Activated T-cell treated with anti-CD3 and anti-CD28 coated beads for 4 hours (primary cell): ENCODE data around the gene MIDN.
A peak's percentile ranks its signal among the peaks of the same experiment; 100 is the strongest.

Experiments used
- DNase-seq: peaks from one replicate; pipeline ENCODE4 v3.0.0-alpha.2; 2020

Gene MIDN

GRCh38 chr19:1283917-1284292 lies 35.5 kb downstream of the MIDN start:
- no peak for DNase-seq

DNA sequence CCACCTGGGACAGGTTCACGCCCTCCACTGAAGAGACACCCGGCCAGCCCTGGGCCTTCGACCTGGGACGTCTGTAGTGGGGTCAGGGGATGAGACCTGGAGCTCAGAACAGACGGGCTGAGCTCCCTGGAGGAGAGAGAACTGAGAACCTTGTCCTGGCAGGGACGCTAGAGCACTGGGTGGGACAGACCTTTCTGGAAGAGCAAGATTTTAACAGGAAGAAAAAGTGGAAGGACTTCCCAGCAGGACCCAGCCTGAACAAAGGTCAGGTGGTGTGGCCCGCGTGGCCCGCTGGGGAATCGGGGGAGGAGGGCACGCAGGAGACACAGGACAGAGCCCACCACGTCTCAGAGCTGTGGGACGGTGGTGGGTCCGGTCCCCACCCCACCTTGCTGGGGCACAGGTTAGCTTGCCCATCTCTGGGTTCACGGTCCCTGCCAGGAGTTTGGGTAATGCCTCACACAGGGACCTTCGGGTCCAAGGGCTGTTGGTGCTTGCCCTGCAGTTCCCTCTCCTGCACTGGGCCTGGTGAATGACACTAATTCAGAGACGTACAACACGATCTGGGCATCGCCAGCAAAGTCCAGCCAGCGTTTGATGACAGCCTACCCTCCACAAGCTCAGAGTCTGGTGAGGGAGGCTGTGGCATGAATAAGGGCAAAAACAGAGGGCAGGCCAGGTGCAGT lies 36.1 kb downstream of the MIDN start:
- DNase-seq, result no peak

DNA sequence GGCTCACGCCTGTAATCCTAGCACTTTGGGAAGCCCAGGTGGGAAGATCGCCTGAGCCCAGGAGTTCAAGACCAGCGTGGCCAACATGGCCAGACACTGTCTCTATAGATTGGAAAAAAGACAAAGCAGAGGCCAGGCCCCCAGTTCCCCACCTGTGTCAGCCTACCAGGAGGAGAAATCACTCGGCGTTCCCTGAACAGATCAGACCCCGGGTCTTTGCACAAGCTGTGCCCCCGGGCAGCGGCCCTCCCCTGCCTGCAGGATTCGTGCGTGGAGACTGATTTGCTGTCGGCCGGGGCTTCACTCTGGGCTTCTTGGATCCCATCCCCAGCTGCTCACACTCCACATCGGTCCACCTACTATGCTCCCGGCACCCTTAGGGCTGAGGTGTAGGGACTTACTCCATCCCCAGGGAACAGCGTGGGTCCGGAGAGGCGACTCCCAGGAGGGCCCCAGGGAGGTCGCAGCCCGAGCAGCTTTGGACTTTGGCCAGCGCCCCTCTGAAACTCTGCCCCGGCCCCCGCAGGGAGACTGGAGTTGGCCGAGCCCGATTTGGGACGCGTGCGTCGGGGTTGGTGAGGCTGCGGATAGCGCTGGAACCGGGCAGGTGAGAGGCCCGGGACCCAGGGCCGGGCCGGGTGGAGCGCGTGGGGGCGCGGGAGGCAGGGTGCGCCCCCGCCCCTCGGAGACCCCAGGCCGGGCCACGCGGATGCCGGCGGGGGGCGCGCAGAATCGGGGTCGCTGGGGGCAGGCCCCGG lies 36.8 kb downstream of the MIDN start:
- no peak for DNase-seq

- DNase-seq, result no peak
Observed at GRCh38 chr19:1285737-1286360, 37.5 kb downstream of the MIDN start, which contains the start of gene EFNA2. Gene EFNA2 (plus strand): TSS chr19:1285873. CDS start chr19:1286169, 296 bp downstream.

- DNase-seq, result no peak
Observed at GRCh38 chr19:1286487-1287353, 38.3 kb downstream of the MIDN start.

DNA sequence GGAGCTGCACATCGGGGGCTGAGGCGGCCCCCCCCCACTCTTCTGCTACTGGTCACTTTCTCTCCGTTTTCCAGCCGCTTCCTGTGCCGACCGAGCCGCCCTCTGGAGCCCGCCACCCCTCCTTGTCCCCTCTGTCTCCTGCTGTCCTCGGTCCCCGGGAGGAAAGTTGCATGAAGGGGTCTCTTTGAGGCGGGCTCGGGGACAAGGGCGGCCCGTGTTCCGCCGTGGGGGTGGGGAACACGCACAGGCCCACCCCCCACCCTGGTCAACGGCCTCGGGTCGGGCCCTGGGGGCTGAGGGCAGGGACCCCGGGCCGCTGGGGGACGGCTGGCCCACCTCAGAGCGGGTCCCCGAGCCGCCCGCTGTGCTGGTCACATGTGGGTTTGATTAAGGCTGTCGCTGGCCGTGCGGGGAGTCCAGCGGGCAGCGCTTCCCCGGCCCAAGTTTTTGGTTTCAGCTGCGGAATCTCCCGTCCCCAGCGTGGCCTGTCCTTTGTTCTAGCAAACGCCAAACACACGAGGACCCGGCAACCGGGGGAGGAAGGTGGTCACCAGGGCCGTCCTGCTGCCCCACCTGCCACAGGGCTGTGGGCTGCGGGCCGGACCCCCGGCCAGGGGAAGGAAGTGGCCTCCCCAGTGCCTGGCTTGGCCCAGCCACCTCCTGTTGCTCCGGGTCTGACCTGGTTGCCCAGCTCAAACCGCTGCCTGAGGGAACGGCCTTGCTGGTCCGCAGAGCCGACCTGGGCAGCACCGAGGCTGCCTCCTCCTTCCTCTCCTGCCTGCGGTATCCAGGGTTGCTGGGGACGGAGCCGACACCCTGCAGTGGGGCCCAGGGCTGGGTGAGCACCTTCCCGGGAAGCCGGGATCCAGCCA lies 39.2 kb downstream of the MIDN start:
- no peak for DNase-seq

DNA sequence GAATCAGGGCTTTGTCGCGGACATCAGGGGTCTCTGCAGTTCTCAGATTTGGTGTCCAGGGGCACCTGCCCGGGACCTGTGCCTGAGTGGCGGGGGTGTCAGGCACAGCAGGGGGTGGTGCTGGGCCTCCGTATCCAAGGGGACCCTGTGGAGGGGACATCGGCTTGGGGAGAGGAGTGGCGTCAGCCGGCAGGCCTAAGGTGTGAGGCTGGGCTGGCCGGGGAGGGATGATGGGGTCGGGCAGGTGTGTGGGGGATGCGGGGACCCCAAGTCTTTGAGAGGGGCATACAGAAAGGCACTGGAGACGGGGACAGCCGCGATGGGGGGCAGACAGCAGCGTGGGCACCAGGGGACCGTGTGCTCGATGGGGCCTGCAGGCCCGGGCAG lies 39.8 kb downstream of the MIDN start:
- DNase-seq, result no peak

- no peak for DNase-seq
Observed at GRCh38 chr19:1288833-1289685, 40.7 kb downstream of the MIDN start.

GRCh38 chr19:1289686-1290025 lies 41.3 kb downstream of the MIDN start:
- DNase-seq, result no peak

- no peak for DNase-seq
Observed at GRCh38 chr19:1290196-1290702, 41.9 kb downstream of the MIDN start.

- no peak for DNase-seq
Observed at GRCh38 chr19:1290703-1291651, 42.6 kb downstream of the MIDN start.

GRCh38 chr19:1291761-1292418 lies 43.5 kb downstream of the MIDN start:
- no peak for DNase-seq

DNA sequence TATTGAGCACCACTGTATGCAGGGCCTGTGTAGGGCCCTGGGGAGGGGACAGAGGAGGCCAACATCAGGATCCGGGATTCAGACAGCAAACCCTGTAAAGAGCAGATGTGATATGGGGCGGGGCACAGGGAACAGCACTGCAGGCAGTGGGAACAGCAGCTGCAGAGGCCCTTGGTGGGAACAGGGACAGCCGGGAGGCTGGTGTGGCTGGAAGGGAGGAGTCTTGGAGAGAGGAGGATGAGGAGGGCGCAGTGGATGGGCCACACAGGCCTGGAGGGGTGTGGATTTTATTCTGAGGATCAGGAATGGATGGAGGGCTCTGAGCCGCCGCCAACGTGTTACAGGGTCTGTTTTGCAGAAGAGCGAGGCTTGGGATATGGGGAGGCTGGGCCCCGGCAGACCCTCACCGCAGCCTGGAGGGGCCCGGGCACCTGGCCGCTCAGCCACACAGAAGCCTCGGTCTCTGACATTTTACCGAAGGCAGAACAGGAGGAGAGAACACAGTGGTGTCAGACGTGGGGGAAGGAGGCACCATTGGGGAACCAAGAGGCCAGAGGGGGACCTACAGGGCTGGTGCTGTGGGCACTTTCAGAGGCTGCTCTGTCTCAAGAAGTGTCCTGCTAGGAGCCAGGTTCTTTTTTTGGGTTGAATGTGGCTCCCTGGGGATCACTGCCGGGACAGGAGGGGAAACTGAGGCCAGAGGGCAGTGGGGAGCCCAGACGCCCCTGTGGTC lies 44.2 kb downstream of the MIDN start:
- no peak for DNase-seq

DNA sequence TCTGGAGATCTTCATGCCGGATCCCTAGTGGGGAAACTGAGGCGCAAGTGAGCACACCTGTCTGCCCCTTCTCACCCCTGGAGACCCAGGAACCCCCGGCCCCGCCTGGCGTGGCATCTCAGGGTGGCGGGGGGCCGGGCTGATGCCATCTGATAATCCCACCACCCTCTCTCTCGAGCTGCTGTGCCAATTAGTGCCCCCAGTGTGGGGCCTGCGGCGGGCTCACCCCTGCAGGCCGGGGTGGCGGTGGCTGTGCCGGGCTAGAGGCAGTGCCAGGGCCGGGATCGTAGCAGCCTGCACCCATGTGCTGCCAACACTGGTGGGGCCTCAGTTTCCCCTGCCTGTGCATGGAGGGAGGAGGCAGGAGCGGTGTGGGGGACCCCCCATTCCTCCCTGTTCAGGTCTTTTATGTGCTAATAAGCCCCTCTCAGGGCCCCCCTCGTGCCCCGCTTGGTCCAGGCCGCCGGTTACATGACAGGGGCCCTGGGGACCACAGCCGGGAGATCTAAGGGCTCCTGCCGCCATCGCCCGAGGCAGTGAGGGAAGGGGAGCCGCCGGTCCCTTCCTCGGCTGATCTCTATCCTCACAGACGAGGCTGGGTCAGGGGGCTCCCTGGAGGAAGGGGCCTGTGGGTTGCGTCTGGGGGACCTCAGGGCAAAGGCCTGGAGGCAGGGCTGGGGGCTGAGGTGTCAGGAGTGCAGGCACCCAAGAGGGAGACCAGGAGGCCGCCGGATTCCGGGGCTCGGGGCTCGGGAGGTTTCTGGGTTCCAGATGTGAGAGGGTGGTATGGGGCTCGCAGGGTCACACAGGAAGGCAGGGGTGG lies 45.6 kb downstream of the MIDN start:
- no peak for DNase-seq

DNA sequence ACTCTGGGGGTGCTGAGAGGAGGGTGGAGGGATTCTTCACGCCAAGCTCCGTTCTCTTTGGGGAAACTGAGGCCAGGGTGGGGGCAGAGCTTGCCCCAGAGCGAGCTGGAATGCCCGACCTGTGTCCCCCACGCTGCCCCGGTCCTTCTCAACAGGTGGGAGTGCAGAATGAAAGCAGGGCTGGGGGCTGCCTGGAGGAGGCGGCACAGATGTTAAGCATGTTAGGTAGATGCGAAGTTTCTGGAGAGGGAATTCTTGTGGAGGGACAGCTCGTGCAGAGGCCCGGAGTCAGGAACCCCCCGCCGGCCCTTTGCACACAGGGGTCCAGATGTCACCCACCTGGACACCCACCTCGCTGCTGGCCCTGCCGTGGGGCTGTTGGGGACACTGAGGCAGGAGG lies 46.3 kb downstream of the MIDN start:
- no peak for DNase-seq

DNA sequence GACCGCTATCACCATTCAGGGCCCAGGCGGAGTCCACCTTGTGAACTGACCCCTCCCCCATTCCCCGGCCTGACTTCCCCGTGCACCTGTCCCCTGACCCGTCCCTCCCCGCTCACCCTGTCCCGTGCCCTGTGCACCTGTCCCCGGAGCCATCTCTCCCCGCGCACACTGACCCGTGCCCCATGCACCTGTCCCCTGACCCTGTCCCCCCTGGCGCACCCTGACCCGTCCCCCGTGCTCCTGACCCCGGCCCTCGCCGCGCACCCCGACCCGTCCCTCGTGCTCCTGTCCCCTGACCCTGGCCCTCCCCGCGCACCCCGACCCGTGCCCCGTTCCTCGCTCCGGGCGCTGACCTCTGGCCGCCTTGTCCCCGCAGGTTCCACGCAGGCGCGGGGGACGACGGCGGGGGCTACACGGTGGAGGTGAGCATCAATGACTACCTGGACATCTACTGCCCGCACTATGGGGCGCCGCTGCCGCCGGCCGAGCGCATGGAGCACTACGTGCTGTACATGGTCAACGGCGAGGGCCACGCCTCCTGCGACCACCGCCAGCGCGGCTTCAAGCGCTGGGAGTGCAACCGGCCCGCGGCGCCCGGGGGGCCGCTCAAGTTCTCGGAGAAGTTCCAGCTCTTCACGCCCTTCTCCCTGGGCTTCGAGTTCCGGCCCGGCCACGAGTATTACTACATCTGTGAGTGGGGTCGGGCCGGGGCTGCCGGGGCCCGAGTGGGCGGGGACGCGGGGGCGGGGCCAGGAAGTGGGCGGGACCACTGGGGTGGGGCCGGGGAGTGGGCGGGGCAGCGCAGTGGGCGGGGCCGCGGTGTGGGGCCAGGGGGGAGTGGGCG lies 47.0 kb downstream of the MIDN start:
- DNase-seq, result peak; percentile 40

DNA sequence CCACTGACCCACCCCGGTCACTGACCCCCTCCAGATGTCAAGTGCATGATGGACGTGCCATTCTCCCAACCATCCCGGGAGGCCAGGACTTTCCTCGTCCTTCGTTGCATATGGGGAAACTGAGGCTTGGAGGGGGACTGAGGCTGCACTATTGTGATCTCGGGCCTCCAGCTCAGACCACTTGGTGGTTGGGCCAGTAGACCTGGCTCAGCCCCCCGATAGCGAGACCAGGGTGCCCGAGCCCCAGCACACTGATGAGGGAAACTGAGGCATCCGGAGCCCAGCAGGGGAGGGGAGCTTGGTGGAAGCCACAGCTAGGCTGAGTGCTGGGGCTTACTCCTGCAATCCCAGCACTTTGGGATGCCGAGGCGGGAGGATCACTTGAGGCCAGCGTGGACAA lies 47.7 kb downstream of the MIDN start:
- DNase-seq, result no peak
